Coronary artery (tissue), 2 donors: ENCODE measurements around the gene RTL1.

ENCODE experiments used
- DNase-seq: peaks from one replicate; pipeline ENCODE4 v3.0.0-alpha.2; 2017; ENCODE audit warnings: low spot score
- H3K27ac ChIP-seq, 2 donors: fragments of 200-600 bp; sonication (generic); one replicate each; pipeline ENCODE4 v1.5.1; 2016 to 2019
- H3K4me3 ChIP-seq: fragments of 200-600 bp; sonication (generic); 2 replicates; pipeline ENCODE4 v1.5.1; 2016; ENCODE audit warnings: mild to moderate bottlenecking, moderate library complexity
- CTCF ChIP-seq: fragments of 200-600 bp; sonication (generic); IDR thresholded peaks from one replicate; pipeline ENCODE4 v1.5.1; 2019; ENCODE audit warnings: antibody characterized with exemption

Gene RTL1

GRCh38 chr14:100898935-100899883, 4.3 kb downstream of the RTL1 start:
- peak; percentile 67 for DNase-seq
- H3K4me3 ChIP-seq = no peak overlapping the region
- TF ChIP-seq CTCF = no peak
- H3K27ac ChIP-seq = no peak overlapping the region

- Histone ChIP-seq H3K27ac (no peak overlapping the region), H3K4me3 (no peak overlapping the region)
- DNase-seq = peak; percentile 59
- TF ChIP-seq CTCF = no peak
Observed at GRCh38 chr14:100898465-100898864, 5.1 kb downstream of the RTL1 start.

- no peak for TF ChIP-seq CTCF
- DNase-seq = peak; percentile 53
- no peak overlapping the region for H3K27ac ChIP-seq
- no peak overlapping the region for H3K4me3 ChIP-seq
Observed at GRCh38 chr14:100896369-100897060, 7.0 kb downstream of the RTL1 start.

- no peak for TF ChIP-seq CTCF
- DNase-seq = no peak
- Histone ChIP-seq H3K27ac (no peak overlapping the region), H3K4me3 (no peak overlapping the region)
Observed at GRCh38 chr14:100895411-100895810, 8.1 kb downstream of the RTL1 start.

- DNase-seq = peak; percentile 22
- no peak overlapping the region for H3K27ac ChIP-seq
- TF ChIP-seq CTCF = no peak
- H3K4me3 ChIP-seq = no peak overlapping the region
Observed at GRCh38 chr14:100894416-100894815, 9.1 kb downstream of the RTL1 start.

GRCh38 chr14:100893760-100894159, 9.8 kb downstream of the RTL1 start:
- peak; percentile 24 for DNase-seq
- no peak overlapping the region for H3K27ac ChIP-seq
- H3K4me3 ChIP-seq = no peak overlapping the region
- TF ChIP-seq CTCF = no peak

GRCh38 chr14:100893228-100893601, 10.3 kb downstream of the RTL1 start:
- TF ChIP-seq CTCF = no peak
- no peak for DNase-seq
- H3K4me3 ChIP-seq = no peak overlapping the region

More at GRCh38 chr14:100893228-100893601, 10.3 kb downstream of the RTL1 start:
- no peak overlapping the region for H3K27ac ChIP-seq
